H1 (cell line): Measurements from ENCODE around the gene HDHD5. TPM values are rescaled to one million over a fixed set of nuclear protein-coding genes. Genes with fewer than 3 reads are reported as not detected.

Experiments
- CBX5 ChIP-seq: fragments of 300-800, 300-1000 bp; sonication (generic); IDR thresholded peaks from 2 replicates; pipeline ENCODE4 v1.7.1; 2016; ENCODE audit warnings: antibody characterized with exemption, low read length, low read depth
- CHD1 ChIP-seq: IDR thresholded peaks from 2 replicates; pipeline ENCODE4 v1.6.1; 2012; ENCODE audit warnings: low read depth, low read length, improper control_type of control experiment
- CHD2 ChIP-seq: IDR thresholded peaks from 2 replicates; pipeline ENCODE4 v1.6.1; 2012; ENCODE audit warnings: low read length, improper control_type of control experiment
- CTBP2 ChIP-seq: IDR thresholded peaks from 2 replicates; pipeline ENCODE4 v1.7.0; 2011; ENCODE audit warnings: borderline replicate concordance, mild to moderate bottlenecking, moderate library complexity, mixed read lengths, low read length; ENCODE audit not compliant: insufficient read depth, insufficient read length
- EGR1 ChIP-seq: IDR thresholded peaks from 2 replicates; pipeline ENCODE4 v1.6.1; 2011; ENCODE audit warnings: low read depth, low read length, borderline replicate concordance
- HDAC2 ChIP-seq, 2 experiments: fragments of 300-600 bp in 1 of 2; sonication (generic) in 1 of 2; IDR thresholded peaks; 2 replicates each; pipeline ENCODE4 v1.6.1; 2011 to 2012; ENCODE audit warnings: low read depth in 2 of 2, low read length in 2 of 2, mild to moderate bottlenecking in 2 of 2, moderate library complexity in 2 of 2, borderline replicate concordance in 1 of 2, inconsistent platforms in 1 of 2
- KDM5A ChIP-seq: fragments of 200-600 bp; IDR thresholded peaks from 2 replicates; pipeline ENCODE4 v1.7.1; 2012; ENCODE audit warnings: mild to moderate bottlenecking, low read length, inconsistent platforms, mixed read lengths
- MAFK ChIP-seq: IDR thresholded peaks from 2 replicates; pipeline ENCODE4 v1.6.1; 2012; ENCODE audit warnings: low read depth, mild to moderate bottlenecking, improper control_type of control experiment, low read length
- PHF8 ChIP-seq: fragments of 200-600 bp; sonication (generic); conservative IDR thresholded peaks from 2 replicates; pipeline ENCODE4 v1.7.1; 2012; ENCODE audit warnings: low read depth, mild to moderate bottlenecking, inconsistent platforms, low read length, moderate library complexity
- RAD21 ChIP-seq, 2 experiments: IDR thresholded peaks in 1 of 2; conservative IDR thresholded peaks in 1 of 2; 2 replicates each; pipeline ENCODE4 v1.6.1; 2011; ENCODE audit warnings: low read depth in 2 of 2, low read length in 2 of 2, improper control_type of control experiment in 1 of 2, inconsistent platforms in 1 of 2, mild to moderate bottlenecking in 1 of 2, moderate library complexity in 1 of 2
- RXRA ChIP-seq: IDR thresholded peaks from 2 replicates; pipeline ENCODE4 v1.6.1; 2011; ENCODE audit warnings: low read depth, mild to moderate bottlenecking, low read length, moderate library complexity; ENCODE audit not compliant: insufficient read depth
- SIN3A ChIP-seq, 2 experiments: IDR thresholded peaks in 1 of 2; conservative IDR thresholded peaks in 1 of 2; 2 replicates each; pipeline ENCODE4 v1.6.1; 2011 to 2012; ENCODE audit warnings: low read length in 2 of 2, improper control_type of control experiment in 1 of 2, low read depth in 1 of 2, mild to moderate bottlenecking in 1 of 2
- SIX5 ChIP-seq: IDR thresholded peaks from 2 replicates; pipeline ENCODE4 v1.6.1; 2011; ENCODE audit warnings: mild to moderate bottlenecking, low read depth, low read length
- SP1 ChIP-seq: IDR thresholded peaks from 2 replicates; pipeline ENCODE4 v1.6.1; 2011; ENCODE audit warnings: low read depth, low read length
- SP2 ChIP-seq: IDR thresholded peaks from 2 replicates; pipeline ENCODE4 v1.6.1; 2012; ENCODE audit warnings: mild to moderate bottlenecking, low read length, inconsistent platforms
- SUZ12 ChIP-seq: fragments of 200-600 bp; sonication (generic); IDR thresholded peaks from 2 replicates; pipeline ENCODE4 v1.6.1; 2012; ENCODE audit warnings: mild to moderate bottlenecking, inconsistent platforms, low read length, moderate library complexity, mixed read lengths
- TAF1 ChIP-seq: IDR thresholded peaks from 2 replicates; pipeline ENCODE4 v1.6.1; 2011; ENCODE audit warnings: mild to moderate bottlenecking, low read depth, low read length
- TAF7 ChIP-seq: optimal IDR thresholded peaks from 2 replicates; pipeline ENCODE3; 2011; ENCODE audit warnings: low read depth, mild to moderate bottlenecking, inconsistent platforms, low read length, moderate library complexity, borderline replicate concordance
- TEAD4 ChIP-seq: IDR thresholded peaks from 2 replicates; pipeline ENCODE4 v1.6.1; 2012; ENCODE audit warnings: low read depth, low read length, inconsistent platforms, mixed read lengths
- USF2 ChIP-seq: IDR thresholded peaks from 2 replicates; pipeline ENCODE4 v1.6.1; 2011; ENCODE audit warnings: low read length, improper control_type of control experiment
- ZNF274 ChIP-seq: IDR thresholded peaks from 2 replicates; pipeline ENCODE4 v1.7.0; 2012; ENCODE audit warnings: low read length, borderline replicate concordance; ENCODE audit errors: extremely low read depth
- polyA plus RNA-seq, 7 experiments: library from polyadenylated mRNA; depleted of rRNA in 3 of 7; stranded (reverse) in 5 of 7; unstranded in 2 of 7; fragments of >200 nt in 5 of 7; fragments of 200-250 nt in 2 of 7; gene quantifications; 1 replicate in 5 of 7; 2 replicates in 1 of 7; 4 replicates in 1 of 7; pipeline versions ENCODE4 v1.2.1 to v1.2.3, GENCODE V29; 2011 to 2013; ENCODE audit warnings: missing spikeins in 2 of 7, mixed read lengths in 2 of 7
- total RNA-seq: library from RNA; stranded (reverse); fragmentation: NEBNext Ultra II Directional; extraction: Animal tissue kit (Norgen Biotek cat#: 25700); gene quantifications from 2 replicates; pipeline ENCODE4 v1.2.1, GENCODE V29; 2021

Gene HDHD5
- total and polyA plus RNA-seq, 2 of the 8 experiments (the other 6 are each of a cell fraction or from before 2014, with no cell fraction given), result 68.3 to 123 TPM

GRCh38 chr22:17199003-17199731 lies 40.1 kb upstream of the HDHD5 start (continued):
- no peak for TF ChIP-seq CHD2
- TF ChIP-seq CHD1, result peak; percentile 76
- no peak for TF ChIP-seq SIX5
- TF ChIP-seq TAF1, result peak; percentile 78
- TF ChIP-seq MAFK, result no peak
- peak; percentile 8 for TF ChIP-seq TAF7
- 0 out of 4 replicates have a peak, but pooled peaks of 1 of the 2 experiments have one; percentile 18 for TF ChIP-seq HDAC2 (IDR thresholded peaks at IDR 0.05; ENCODE audit: borderline replicate concordance in 1 of 2, low read depth in 2 of 2, low read length in 2 of 2)
- no peak for TF ChIP-seq TEAD4
- TF ChIP-seq SP1, result peak; percentile 16; the same call in 1 of the 2 replicates
- no peak; a peak in 1 of 4 replicates for TF ChIP-seq SIN3A (conservative IDR thresholded peaks at IDR 0.05 in 1 of 2, IDR thresholded peaks at IDR 0.05 in 1 of 2; ENCODE audit: low read depth in 1 of 2, low read length in 2 of 2)
- no peak for TF ChIP-seq CTBP2
- TF ChIP-seq ZNF274, result no peak
- no peak for TF ChIP-seq SP2
- TF ChIP-seq RXRA, result no peak
- TF ChIP-seq RAD21 (IDR thresholded peaks at IDR 0.05 in 1 of 2, conservative IDR thresholded peaks at IDR 0.05 in 1 of 2; ENCODE audit: low read depth in 2 of 2, low read length in 2 of 2), result no peak
- TF ChIP-seq PHF8, result peak; percentile 51; the same call in 1 of the 2 replicates
- no peak for TF ChIP-seq SUZ12
- TF ChIP-seq KDM5A, result no peak
- no peak for TF ChIP-seq USF2
- no peak for TF ChIP-seq EGR1
- TF ChIP-seq CBX5, result no peak
